Upper lobe of right lung (tissue), 1 donor: Measurements from ENCODE around the gene ABCA8. TPM values are rescaled to one million over a fixed set of nuclear protein-coding genes. Genes with fewer than 3 reads are reported as not detected.

Experiments used
- ATAC-seq: fragments of 200-7000 bp; cut with Tn5 transposase; one replicate; pipeline ENCODE4 v1.9.1; 2020; ENCODE audit warnings: mild to moderate bottlenecking, moderate library complexity
- DNase-seq: peaks from one replicate; pipeline ENCODE4 v3.0.0-alpha.2; 2020
- H3K27ac ChIP-seq: fragments of 200-600 bp; one replicate; pipeline ENCODE4 v1.8.0; 2022
- H3K27me3 ChIP-seq: fragments of 200-600 bp; one replicate; pipeline ENCODE4 v1.8.0; 2022; ENCODE audit warnings: mild to moderate bottlenecking
- H3K36me3 ChIP-seq: fragments of 200-600 bp; one replicate; pipeline ENCODE4 v1.8.0; 2022
- H3K4me1 ChIP-seq: fragments of 200-600 bp; one replicate; pipeline ENCODE4 v1.8.0; 2022
- H3K4me3 ChIP-seq: fragments of 200-600 bp; one replicate; pipeline ENCODE4 v1.8.0; 2022; ENCODE audit warnings: mild to moderate bottlenecking
- H3K9me3 ChIP-seq: fragments of 200-600 bp; one replicate; pipeline ENCODE4 v1.8.0; 2022
- CTCF ChIP-seq: fragments of 200-600 bp; IDR thresholded peaks from one replicate; pipeline ENCODE4 v1.8.0; 2022; ENCODE audit warnings: antibody characterized with exemption
- intact Hi-C: fragments of 100-400 bp; cut with DNase I; formaldehyde crosslinking; loops from one replicate; pipeline ENCODE4 v1.11.0; 2022
- total RNA-seq: library from RNA; stranded (reverse); fragmentation: NEBNext Ultra II Directional; extraction: Animal tissue kit (Norgen Biotek cat#: 25700); gene quantifications from one replicate; pipeline ENCODE4 v1.2.1, GENCODE V29; 2021
- donor health status: DM: no; HTN: yes; CAD: no; lungs with severe emphysema.

The ABCA8 gene
- total RNA-seq, 1 donor from 2014 or later: 34.0 TPM

DNA sequence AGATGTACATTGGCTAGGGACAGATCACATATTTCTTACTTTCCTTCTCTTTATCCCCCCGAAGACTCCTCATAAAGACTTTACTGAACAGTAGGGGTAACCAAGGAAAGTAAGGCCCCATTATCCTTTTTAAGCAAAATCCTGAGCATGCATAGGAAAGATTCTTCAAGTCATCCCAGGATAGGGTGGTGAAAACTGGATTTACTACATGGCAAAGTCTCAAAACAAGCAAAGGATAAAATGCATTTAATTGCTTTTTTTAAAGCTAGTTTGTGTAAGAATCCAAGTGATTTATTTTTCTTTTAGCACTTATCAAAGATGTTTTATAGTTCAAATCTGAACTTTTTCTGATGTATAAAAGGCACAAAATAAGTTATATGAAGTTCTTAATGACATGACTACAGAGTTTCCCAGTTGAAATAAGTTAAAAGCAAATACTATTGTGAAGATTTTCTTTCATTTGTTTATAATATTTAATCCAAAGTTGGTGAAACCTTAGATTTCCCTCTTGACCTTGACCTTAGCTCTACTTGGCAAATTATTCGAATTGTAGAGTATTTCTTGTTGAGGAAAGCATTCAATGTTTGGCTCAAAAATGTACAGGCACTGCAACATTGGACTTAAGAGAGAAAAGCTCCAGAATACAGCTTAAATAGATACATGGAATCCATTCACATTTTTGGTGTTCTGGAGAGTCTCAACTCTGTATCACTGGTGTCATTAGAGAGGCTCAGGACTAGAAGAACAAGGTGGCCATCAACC is 104.3 kb downstream of the ABCA8 start:
- H3K27me3 ChIP-seq: no peaks in the 10 kb centered on the region
- ATAC-seq (no peak), DNase-seq (no peak)
- no peaks in the 10 kb centered on the region for H3K36me3 ChIP-seq
- H3K4me3 ChIP-seq: no peak overlapping the region
- no peaks in the 10 kb centered on the region for H3K9me3 ChIP-seq
- intact Hi-C loops: no loop called here
- no peaks in the 10 kb centered on the region for H3K4me1 ChIP-seq
- no peak overlapping the region for H3K27ac ChIP-seq
- TF ChIP-seq CTCF: no peak

DNA sequence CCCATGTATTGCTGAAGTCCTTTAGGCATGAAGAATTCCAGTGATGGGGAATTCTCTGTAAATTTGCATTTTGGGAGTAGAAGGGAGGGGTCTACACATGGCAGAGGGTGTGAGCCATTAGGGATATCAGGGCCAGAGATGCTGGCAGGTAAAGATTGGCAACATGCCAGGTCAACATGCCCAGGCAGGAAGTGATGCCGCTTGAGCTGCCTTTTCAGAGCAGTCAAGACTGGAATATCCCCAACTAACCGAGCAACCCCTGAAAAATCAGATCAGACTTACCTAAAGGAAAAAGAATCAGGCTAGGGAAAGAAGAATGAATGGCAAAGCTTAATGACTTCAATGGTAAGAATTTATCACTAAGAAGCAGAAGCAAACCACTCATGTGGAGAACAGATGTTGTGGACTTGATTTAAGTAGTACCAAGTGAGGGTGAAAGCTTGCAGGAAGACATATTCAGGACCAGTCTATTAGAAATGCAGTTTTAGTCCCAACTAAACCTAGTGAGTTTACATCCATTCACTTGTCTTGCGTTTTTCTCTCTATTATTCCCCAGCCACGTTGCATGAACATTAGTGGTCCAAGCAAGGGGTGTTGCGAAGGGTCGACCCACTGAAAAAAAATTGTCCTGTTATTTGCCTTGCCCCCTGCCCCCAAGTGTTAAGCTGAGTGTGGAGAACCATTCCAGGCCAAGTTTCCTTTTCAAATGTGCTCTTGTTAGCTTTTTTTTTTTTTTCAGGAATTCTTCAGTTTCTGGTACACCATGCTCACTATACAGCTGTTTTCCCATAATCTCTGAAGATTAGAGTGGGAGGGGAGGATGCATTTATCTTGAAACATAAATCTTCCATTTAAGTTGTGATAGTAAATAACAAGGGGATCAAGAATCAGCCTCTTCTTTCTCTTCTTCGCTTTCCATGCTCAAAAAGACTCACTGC is 105.2 kb downstream of the ABCA8 start:
- no peak for ATAC-seq
- TF ChIP-seq CTCF: no peak
- no peak for DNase-seq
- no peak overlapping the region for H3K4me3 ChIP-seq
- intact Hi-C loops: no loop called here
- no peaks in the 10 kb centered on the region for H3K36me3 ChIP-seq
- no peaks in the 10 kb centered on the region for H3K27me3 ChIP-seq
- H3K9me3 ChIP-seq: no peaks in the 10 kb centered on the region
- no peak overlapping the region for H3K27ac ChIP-seq
- H3K4me1 ChIP-seq: no peaks in the 10 kb centered on the region

DNA sequence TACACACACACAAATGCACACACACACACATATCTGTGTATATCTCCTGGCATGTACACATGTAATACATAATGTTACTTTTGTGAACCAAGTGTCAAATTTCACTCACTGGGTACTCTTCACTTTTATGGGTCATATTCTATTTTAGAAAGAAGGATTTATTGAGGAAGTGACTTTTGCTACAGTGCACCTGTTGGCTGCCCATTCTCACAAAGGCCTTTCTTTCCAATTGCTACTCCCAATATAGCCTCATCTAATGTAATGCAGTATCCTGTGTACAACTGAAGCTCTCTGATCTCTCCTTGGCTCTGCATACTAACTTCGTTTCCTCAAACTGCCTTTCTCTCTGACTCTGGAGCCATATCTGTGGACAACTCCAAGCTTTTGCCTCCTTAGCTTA is 107.5 kb downstream of the ABCA8 start:
- Histone ChIP-seq H3K27ac (no peak overlapping the region), H3K9me3 (no peaks in the 10 kb centered on the region), H3K27me3 (no peaks in the 10 kb centered on the region), H3K4me1 (no peaks in the 10 kb centered on the region), H3K4me3 (no peak overlapping the region), H3K36me3 (no peaks in the 10 kb centered on the region)
- ATAC-seq (no peak), DNase-seq (no peak)
- no peak for TF ChIP-seq CTCF
- intact Hi-C loops: no loop called here

- no peak for DNase-seq
- H3K27me3 ChIP-seq: no peaks in the 10 kb centered on the region
- intact Hi-C loops: no loop called here
- no peak for TF ChIP-seq CTCF
- no peaks in the 10 kb centered on the region for H3K4me1 ChIP-seq
- H3K4me3 ChIP-seq: no peak overlapping the region
- no peaks in the 10 kb centered on the region for H3K36me3 ChIP-seq
- no peak overlapping the region for H3K27ac ChIP-seq
- no peak for ATAC-seq
- H3K9me3 ChIP-seq: no peaks in the 10 kb centered on the region
Observed at GRCh38 chr17:68843522-68843921, 111.7 kb downstream of the ABCA8 start.

GRCh38 chr17:68840073-68840472 is 115.1 kb downstream of the ABCA8 start:
- Histone ChIP-seq H3K4me3 (no peak overlapping the region), H3K27ac (no peak overlapping the region), H3K36me3 (no peaks in the 10 kb centered on the region), H3K9me3 (no peaks in the 10 kb centered on the region), H3K27me3 (no peaks in the 10 kb centered on the region), H3K4me1 (no peaks in the 10 kb centered on the region)
- no peak for TF ChIP-seq CTCF
- ATAC-seq (no peak), DNase-seq (no peak)
- intact Hi-C loops: no loop called here
